CD4-positive, CD25-positive, alpha-beta regulatory T cell (primary cell): ENCODE data around the gene DCUN1D3. TPM values are rescaled to one million over a fixed set of nuclear protein-coding genes. Genes with fewer than 3 reads are reported as not detected.
A peak's percentile ranks its signal among the peaks of the same experiment; 100 is the strongest.

ENCODE experiments used
- ATAC-seq, 2 donors: fragments of 150-1000 bp; cut with Tn5 transposase; one replicate each; pipeline ENCODE4 v1.10.0; 2021; ENCODE audit warnings: low read depth in 2 of 2, moderate number of reproducible peaks in 2 of 2, moderate library complexity in 1 of 2
- DNase-seq, 3 donors: peaks; one replicate each; pipeline versions ENCODE4 v3.0.0 to v3.0.0-alpha.2; 2012 to 2022; ENCODE audit warnings: mixed read lengths in 1 of 3
- H3K27ac ChIP-seq: one replicate; pipeline ENCODE4 v1.7.0; 2013; ENCODE audit warnings: mild to moderate bottlenecking, low read length; ENCODE audit not compliant: insufficient read depth, poor library complexity, severe bottlenecking
- H3K27me3 ChIP-seq: one replicate; pipeline ENCODE4 v1.7.0; 2013; ENCODE audit warnings: low read length; ENCODE audit not compliant: control insufficient read depth, insufficient read depth
- H3K36me3 ChIP-seq: one replicate; pipeline ENCODE4 v1.7.0; 2013; ENCODE audit warnings: mild to moderate bottlenecking, low read length, moderate library complexity; ENCODE audit not compliant: control insufficient read depth, insufficient read depth
- H3K4me1 ChIP-seq: 2 replicates; pipeline ENCODE4 v1.7.0; 2013; ENCODE audit warnings: mild to moderate bottlenecking, low read length; ENCODE audit not compliant: insufficient read depth, control insufficient read depth, poor library complexity, severe bottlenecking
- H3K4me3 ChIP-seq: one replicate; pipeline ENCODE4 v1.7.0; 2013; ENCODE audit warnings: low read depth, mild to moderate bottlenecking, low read length, moderate library complexity
- H3K9me3 ChIP-seq, 2 experiments: 1 replicate in 1 of 2; 2 replicates in 1 of 2; pipeline ENCODE4 v1.7.0; 2013; ENCODE audit warnings: low read length in 2 of 2, mild to moderate bottlenecking in 1 of 2, moderate library complexity in 1 of 2; ENCODE audit not compliant: control insufficient read depth in 2 of 2
- H3K27ac Mint-ChIP-seq, 3 donors: one replicate each; pipeline ENCODE4 v1.8.0; 2020 to 2022; ENCODE audit warnings: mild to moderate bottlenecking in 3 of 3, mixed read lengths in 3 of 3, moderate library complexity in 2 of 3
- H3K27me3 Mint-ChIP-seq: one replicate; pipeline ENCODE4 v1.8.0; 2022; ENCODE audit warnings: mild to moderate bottlenecking, mixed read lengths
- H3K36me3 Mint-ChIP-seq: one replicate; pipeline ENCODE4 v1.8.0; 2020; ENCODE audit warnings: mixed read lengths
- H3K4me1 Mint-ChIP-seq, 4 donors: one replicate each; pipeline ENCODE4 v1.8.0; 2020 to 2022; ENCODE audit warnings: mixed read lengths in 4 of 4, mild to moderate bottlenecking in 1 of 4
- H3K4me3 Mint-ChIP-seq, 4 donors: one replicate each; pipeline ENCODE4 v1.8.0; 2020 to 2022; ENCODE audit warnings: mild to moderate bottlenecking in 4 of 4, mixed read lengths in 4 of 4, moderate library complexity in 3 of 4
- H3K9me3 Mint-ChIP-seq, 7 donors: one replicate each; pipeline ENCODE4 v1.8.0; 2020 to 2022; ENCODE audit warnings: mixed read lengths in 7 of 7, mild to moderate bottlenecking in 3 of 7, moderate library complexity in 2 of 7
- polyA plus RNA-seq, 4 donors: library from polyadenylated mRNA; unstranded; fragments of 300-500 nt; fragmentation: Illumina TruSeq; gene quantifications; one replicate each; pipeline ENCODE4 v1.2.3, GENCODE V29; 2021
- total RNA-seq: library from RNA; stranded (reverse); gene quantifications from one replicate; pipeline ENCODE4 v1.2.3, GENCODE V29; 2022

DCUN1D3 gene
- total and polyA plus RNA-seq, 5 donors from 2014 or later: 0.52 to 4.8 (median 1.7) TPM

GRCh38 chr16:20903899-20904506, 3.8 kb upstream of the DCUN1D3 start:
- peak overlapping the region; percentile 55 for H3K27ac ChIP-seq
- DNase-seq: no peak
- H3K9me3 Mint-ChIP-seq: no peaks in the 10 kb centered on the region

GRCh38 chr16:20903116-20903898, 3.1 kb upstream of the DCUN1D3 start:
- no peak overlapping the region for H3K27ac ChIP-seq
- H3K27me3 ChIP-seq: no peaks in the 10 kb centered on the region
- Mint-ChIP-seq H3K9me3 (no peaks in the 10 kb centered on the region), H3K27me3 (no peaks in the 10 kb centered on the region), H3K36me3 (peaks cover 8% of the 10 kb centered on the region), H3K4me3 (peak overlapping the region; percentile 57 to 94 (median 78)), H3K27ac (peak overlapping the region; percentile 39 to 99 (median 79)), H3K4me1 (peaks cover 33 to 71% (median 59%) of the 10 kb centered on the region in 4 donors)
- no peak for DNase-seq
- ATAC-seq: no peak
- H3K36me3 ChIP-seq: no peaks in the 10 kb centered on the region
- H3K4me3 ChIP-seq: no peak overlapping the region
- H3K9me3 ChIP-seq: no peaks in the 10 kb centered on the region
- H3K4me1 ChIP-seq: peaks cover 40% of the 10 kb centered on the region

More at GRCh38 chr16:20903899-20904506, 3.8 kb upstream of the DCUN1D3 start:
- peak overlapping the region; percentile 33 to 94 (median 67) for H3K4me3 Mint-ChIP-seq
- peak overlapping the region; percentile 42 for H3K4me3 ChIP-seq
- ATAC-seq: no peak
- no peaks in the 10 kb centered on the region for H3K27me3 Mint-ChIP-seq
- no peaks in the 10 kb centered on the region for H3K36me3 ChIP-seq
- H3K4me1 ChIP-seq: peaks cover 37% of the 10 kb centered on the region
- H3K27ac Mint-ChIP-seq: peak overlapping the region in 2 of 3 donors; percentile 93 to 99
- H3K9me3 ChIP-seq: no peaks in the 10 kb centered on the region
- no peaks in the 10 kb centered on the region for H3K27me3 ChIP-seq
- H3K4me1 Mint-ChIP-seq: peaks cover 26 to 64% (median 53%) of the 10 kb centered on the region in 4 donors
- H3K36me3 Mint-ChIP-seq: peaks cover 8% of the 10 kb centered on the region

GRCh38 chr16:20902426-20902825, 2.3 kb upstream of the DCUN1D3 start:
- Histone ChIP-seq H3K27me3 (no peaks in the 10 kb centered on the region), H3K4me3 (no peak overlapping the region), H3K4me1 (peaks cover 40% of the 10 kb centered on the region), H3K9me3 (no peaks in the 10 kb centered on the region), H3K36me3 (no peaks in the 10 kb centered on the region), H3K27ac (no peak overlapping the region)
- Mint-ChIP-seq H3K36me3 (peaks cover 3% of the 10 kb centered on the region), H3K4me3 (peak overlapping the region; percentile 42 to 99 (median 90)), H3K9me3 (no peaks in the 10 kb centered on the region), H3K27me3 (no peaks in the 10 kb centered on the region), H3K4me1 (peaks cover 35 to 78% (median 66%) of the 10 kb centered on the region in 4 donors), H3K27ac (peak overlapping the region in 2 of 3 donors; percentile 39 to 99)
- no peak for ATAC-seq
- no peak for DNase-seq

GRCh38 chr16:20901436-20902112, 1.4 kb upstream of the DCUN1D3 start:
- Mint-ChIP-seq H3K27ac (peak overlapping the region; percentile 94 to 99 (median 99)), H3K27me3 (no peaks in the 10 kb centered on the region), H3K36me3 (peaks cover 8% of the 10 kb centered on the region), H3K4me3 (peak overlapping the region; percentile 94 to 99 (median 97)), H3K9me3 (no peaks in the 10 kb centered on the region), H3K4me1 (peaks cover 35 to 79% (median 68%) of the 10 kb centered on the region in 4 donors)
- no peak for ATAC-seq
- Histone ChIP-seq H3K4me3 (peak overlapping the region; percentile 85), H3K9me3 (no peaks in the 10 kb centered on the region), H3K36me3 (no peaks in the 10 kb centered on the region), H3K27me3 (no peaks in the 10 kb centered on the region), H3K4me1 (peaks cover 40% of the 10 kb centered on the region), H3K27ac (peak overlapping the region; percentile 91)
- no peak for DNase-seq

- Mint-ChIP-seq H3K4me3 (peak overlapping the region; percentile 94 to 99 (median 97)), H3K27me3 (no peaks in the 10 kb centered on the region), H3K9me3 (no peaks in the 10 kb centered on the region), H3K36me3 (peaks cover 8% of the 10 kb centered on the region), H3K4me1 (peaks cover 35 to 78% (median 68%) of the 10 kb centered on the region in 4 donors), H3K27ac (peak overlapping the region; percentile 94 to 99 (median 99))
- H3K9me3 ChIP-seq: no peaks in the 10 kb centered on the region
- DNase-seq (peak in 2 of 3 donors; percentile 18 to 40), ATAC-seq (no peak)
- peak overlapping the region; percentile 91 for H3K27ac ChIP-seq
- H3K36me3 ChIP-seq: no peaks in the 10 kb centered on the region
- H3K27me3 ChIP-seq: no peaks in the 10 kb centered on the region
- H3K4me3 ChIP-seq: peak overlapping the region; percentile 85
- peaks cover 40% of the 10 kb centered on the region for H3K4me1 ChIP-seq
These were observed 894 bp upstream of the DCUN1D3 start for GRCh38 chr16:20901068-20901435.

GRCh38 chr16:20899477-20900298, 470 bp downstream of the DCUN1D3 start:
- Mint-ChIP-seq H3K27ac (peak overlapping the region; percentile 99), H3K27me3 (no peaks in the 10 kb centered on the region), H3K4me1 (peaks cover 30 to 67% (median 60%) of the 10 kb centered on the region in 4 donors), H3K36me3 (peaks cover 8% of the 10 kb centered on the region), H3K4me3 (peak overlapping the region; percentile 94 to 99 (median 97)), H3K9me3 (no peaks in the 10 kb centered on the region)
- H3K9me3 ChIP-seq: no peaks in the 10 kb centered on the region
- ATAC-seq (peak in 1 of 2 donors; percentile 7), DNase-seq (peak in 1 of 3 donors; percentile 26)
- peak overlapping the region; percentile 70 for H3K4me3 ChIP-seq
- H3K27me3 ChIP-seq: no peaks in the 10 kb centered on the region
- peaks cover 39% of the 10 kb centered on the region for H3K4me1 ChIP-seq
- no peaks in the 10 kb centered on the region for H3K36me3 ChIP-seq
- H3K27ac ChIP-seq: peak overlapping the region; percentile 91

- Mint-ChIP-seq H3K36me3 (peaks cover 8% of the 10 kb centered on the region), H3K27me3 (no peaks in the 10 kb centered on the region), H3K4me1 (peaks cover 24 to 61% (median 55%) of the 10 kb centered on the region in 4 donors), H3K9me3 (no peaks in the 10 kb centered on the region), H3K27ac (peak overlapping the region in 2 of 3 donors; percentile 99), H3K4me3 (peak overlapping the region; percentile 94 to 99 (median 97))
- Histone ChIP-seq H3K9me3 (no peaks in the 10 kb centered on the region), H3K27me3 (no peaks in the 10 kb centered on the region), H3K4me3 (peak overlapping the region; percentile 70), H3K36me3 (no peaks in the 10 kb centered on the region), H3K4me1 (peaks cover 33% of the 10 kb centered on the region), H3K27ac (peak overlapping the region; percentile 91)
- no peak for ATAC-seq
- DNase-seq: no peak
These were observed 1.1 kb downstream of the DCUN1D3 start for GRCh38 chr16:20899071-20899470.
